Colon (tissue), 2 donors: ENCODE measurements around the gene HES4.
"Not testable (repeated sequence)": the region's sequence is repeated elsewhere in the genome, so short reads cannot be mapped to it uniquely, and the experiment has no call there.

ENCODE experiments used
- FAIRE-seq: peaks from 2 replicates; lab custom pipeline; 2012; peaks lifted over from hg19 to GRCh38; lab: Jason Lieb, UNC
- donor health status: control.
- donor health status: control.

The HES4 gene

DNA sequence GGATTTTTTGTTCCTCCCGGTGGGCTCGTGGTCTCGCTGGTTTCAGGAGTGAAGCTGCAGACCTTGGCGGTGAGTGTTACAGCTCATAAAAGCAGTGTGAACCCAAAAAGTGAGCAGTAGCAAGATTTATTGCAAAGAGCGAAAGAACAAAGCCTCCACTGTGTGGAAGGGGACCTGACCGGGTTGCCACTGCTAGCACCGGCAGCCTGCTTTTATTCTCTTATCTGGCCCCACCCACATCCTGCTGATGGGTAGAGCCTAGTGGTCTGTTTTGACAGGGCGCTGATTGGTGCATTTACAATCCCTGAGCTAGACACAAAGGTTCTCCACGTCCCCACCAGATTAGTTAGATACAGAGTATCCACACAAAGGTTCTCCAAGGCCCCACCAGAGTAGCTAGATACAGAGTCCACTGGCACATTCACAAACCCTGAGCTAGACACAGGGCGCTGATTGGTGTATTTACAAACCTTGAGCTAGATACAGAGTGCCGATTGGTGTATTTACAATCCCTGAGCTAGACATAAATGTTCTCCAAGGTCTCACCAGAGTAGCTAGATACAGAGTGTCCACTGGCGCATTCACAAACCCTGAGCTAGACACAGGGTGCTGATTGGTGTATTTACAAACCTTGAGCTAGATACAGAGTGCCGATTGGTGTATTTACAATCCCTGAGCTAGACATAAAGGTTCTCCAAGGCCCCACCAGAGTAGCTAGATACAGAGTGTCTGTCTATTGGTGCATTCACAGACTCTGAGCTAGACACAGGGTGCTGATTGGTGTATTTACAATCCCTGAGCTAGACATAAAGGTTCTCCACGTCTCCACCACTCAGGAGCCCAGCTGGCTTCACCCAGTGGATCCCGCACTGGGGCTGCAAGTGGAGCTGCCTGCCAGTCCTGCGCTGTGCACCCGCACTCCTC lies 17.8 kb upstream of the HES4 start:
- not testable (repeated sequence) for FAIRE-seq

DNA sequence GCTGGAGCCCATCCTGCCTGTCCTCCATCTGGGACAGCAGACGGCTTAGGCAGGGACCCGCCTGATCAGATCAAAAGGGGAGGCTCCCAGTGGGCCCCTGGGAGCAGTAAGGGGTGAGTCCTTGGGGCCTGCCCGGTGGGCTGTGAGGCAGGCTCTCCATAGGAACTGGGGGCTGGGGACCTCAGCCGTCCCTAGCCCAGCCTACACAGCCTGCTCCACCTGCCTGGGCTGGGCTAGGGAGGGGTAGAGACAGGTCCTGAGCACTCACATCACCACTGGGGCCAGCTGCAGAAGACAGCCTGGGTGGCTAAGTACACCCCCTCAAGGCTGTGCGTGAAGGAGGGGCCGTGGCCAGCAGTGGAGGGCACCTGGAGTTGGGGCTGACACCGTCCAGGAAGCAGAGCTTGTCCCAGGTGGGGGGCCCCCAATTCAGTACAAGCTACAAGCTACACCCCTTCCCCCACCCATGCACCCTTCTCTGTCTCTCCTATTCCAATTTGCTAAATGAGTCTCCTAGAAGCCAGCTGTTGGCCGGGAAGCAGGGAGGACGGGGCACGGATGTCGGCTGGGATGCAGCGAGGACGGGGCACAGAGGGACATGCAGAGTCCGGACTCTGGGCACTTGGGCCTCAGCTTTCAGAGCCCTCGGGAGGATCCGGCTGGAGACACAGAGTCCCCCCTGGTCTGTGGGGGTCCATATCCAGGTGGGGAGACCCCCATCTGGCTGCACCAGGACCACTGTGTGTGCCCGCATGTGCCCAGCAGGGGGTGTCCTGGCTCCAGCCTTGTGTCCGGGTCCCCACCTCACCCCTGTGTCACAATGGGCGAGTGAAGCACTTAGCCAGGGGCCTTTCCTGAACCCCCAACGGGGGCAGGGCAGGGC lies 15.1 kb upstream of the HES4 start:
- no peak for FAIRE-seq

DNA sequence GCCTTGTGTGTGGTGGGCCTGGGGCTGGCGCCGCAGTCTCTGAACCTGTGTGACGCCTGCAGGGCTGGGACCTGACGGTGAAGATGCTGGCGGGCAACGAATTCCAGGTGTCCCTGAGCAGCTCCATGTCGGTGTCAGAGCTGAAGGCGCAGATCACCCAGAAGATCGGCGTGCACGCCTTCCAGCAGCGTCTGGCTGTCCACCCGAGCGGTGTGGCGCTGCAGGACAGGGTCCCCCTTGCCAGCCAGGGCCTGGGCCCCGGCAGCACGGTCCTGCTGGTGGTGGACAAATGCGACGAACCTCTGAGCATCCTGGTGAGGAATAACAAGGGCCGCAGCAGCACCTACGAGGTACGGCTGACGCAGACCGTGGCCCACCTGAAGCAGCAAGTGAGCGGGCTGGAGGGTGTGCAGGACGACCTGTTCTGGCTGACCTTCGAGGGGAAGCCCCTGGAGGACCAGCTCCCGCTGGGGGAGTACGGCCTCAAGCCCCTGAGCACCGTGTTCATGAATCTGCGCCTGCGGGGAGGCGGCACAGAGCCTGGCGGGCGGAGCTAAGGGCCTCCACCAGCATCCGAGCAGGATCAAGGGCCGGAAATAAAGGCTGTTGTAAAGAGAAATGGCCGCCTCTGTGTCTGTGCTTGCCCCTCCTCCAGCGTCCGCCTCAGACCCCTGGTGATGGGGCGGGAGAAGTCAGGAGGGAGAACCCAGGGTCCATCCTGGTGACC lies 14.2 kb upstream of the HES4 start:
- FAIRE-seq, result no peak

DNA sequence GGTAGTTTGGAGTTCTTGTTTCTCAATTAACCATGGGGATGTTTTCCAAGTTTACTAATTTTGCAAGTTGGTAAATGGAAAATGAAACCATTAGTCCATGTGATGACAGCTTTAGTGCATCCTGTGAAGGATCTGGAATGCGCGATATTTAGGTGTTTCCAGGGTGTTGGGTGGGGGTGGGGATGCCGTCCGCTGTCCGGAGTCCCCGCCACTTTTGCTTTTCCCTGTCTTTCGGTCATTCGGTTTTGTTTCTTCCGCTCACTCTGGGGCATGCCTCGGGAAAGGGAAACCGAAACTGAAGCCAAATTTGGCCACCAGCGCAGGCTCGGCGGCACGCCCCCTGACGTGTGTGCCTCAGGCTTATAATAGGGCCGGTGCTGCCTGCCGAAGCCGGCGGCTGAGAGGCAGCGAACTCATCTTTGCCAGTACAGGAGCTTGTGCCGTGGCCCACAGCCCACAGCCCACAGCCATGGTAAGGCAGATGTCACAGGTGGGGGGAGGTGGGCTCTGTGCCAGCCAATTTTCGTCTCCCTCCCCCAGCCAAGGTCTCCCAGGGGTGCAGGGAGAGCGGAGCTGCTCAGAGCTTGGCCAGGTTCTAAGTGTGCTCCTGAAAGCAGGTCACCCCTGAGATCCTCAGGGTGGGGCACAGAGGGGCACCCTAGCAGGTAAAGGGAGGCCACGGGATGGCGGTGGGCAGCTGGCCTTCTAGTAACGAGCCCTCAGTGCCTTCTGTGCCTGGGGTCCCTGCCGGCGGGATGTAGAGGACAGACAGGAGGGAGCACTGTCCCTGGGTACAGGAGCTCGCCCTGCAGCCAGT lies 13.4 kb upstream of the HES4 start, which contains the start of gene ISG15:
ISG15 (plus strand) TSS at position 393 of the 817 bp plus-strand sequence; CDS start at position 470, 77 bp downstream.
- no peak for FAIRE-seq

DNA sequence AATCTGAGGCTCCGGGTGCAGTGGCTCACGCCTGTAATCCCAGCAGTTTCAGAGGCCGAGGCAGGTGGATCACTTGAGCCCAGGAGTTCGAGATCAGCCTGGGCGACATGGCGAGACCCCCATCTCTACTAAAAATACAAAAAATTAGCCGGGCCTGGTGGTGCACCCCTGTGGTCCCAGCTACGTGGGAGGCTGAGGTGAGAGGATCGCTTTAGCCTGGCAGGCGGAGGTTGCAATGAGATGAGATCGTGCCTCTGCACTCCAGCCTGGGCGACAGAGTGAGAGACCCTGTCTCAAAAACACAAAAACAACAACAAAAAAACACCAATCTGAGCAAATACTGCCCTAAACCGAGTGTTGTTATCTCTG lies 12.8 kb upstream of the HES4 start:
- not testable (repeated sequence) for FAIRE-seq

DNA sequence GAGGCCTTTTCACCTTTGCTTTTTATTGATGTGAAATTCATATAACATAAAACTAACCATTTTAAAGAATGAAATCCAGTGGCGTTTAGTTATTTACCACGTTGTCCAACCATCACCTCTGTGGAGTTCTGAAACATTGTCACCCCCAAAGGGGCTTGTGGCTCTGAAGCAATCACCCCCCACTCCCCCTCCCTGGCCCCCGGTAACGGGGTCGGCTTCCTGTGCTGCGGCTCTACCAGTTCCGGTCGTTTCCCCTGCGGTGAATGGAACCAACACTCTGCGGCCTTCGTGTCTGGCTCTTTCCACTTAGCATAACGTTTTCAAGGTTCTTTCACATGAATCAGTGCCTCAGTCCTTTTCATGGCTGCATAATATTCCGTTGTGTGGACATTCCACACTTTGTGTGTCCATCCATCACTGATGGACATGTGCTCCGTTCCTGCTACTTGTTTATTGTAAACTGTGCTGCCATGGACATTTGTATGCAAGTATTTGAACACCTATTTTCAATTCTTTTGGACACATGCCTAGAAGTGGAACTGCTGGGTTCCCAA lies 11.6 kb upstream of the HES4 start:
- FAIRE-seq, result no peak

DNA sequence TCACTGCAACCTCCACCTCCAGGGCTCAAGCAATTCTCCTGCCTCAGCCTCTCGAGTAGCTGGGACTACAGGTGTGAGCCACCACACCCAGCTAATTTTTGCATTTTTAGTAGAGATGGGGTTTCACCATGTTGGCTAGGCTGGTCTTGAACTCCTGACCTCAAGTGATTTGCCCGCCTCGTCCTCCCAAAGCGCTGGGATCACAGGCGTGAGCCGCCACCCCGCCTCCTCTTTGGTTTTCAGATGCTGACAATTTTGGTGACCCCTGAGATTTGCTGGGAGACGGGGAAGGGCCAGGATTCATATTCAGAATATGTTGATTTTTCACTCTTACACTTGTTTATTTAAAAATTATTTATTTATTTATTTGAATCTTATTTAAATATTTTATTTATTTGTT lies 10.2 kb upstream of the HES4 start:
- not testable (repeated sequence) for FAIRE-seq

DNA sequence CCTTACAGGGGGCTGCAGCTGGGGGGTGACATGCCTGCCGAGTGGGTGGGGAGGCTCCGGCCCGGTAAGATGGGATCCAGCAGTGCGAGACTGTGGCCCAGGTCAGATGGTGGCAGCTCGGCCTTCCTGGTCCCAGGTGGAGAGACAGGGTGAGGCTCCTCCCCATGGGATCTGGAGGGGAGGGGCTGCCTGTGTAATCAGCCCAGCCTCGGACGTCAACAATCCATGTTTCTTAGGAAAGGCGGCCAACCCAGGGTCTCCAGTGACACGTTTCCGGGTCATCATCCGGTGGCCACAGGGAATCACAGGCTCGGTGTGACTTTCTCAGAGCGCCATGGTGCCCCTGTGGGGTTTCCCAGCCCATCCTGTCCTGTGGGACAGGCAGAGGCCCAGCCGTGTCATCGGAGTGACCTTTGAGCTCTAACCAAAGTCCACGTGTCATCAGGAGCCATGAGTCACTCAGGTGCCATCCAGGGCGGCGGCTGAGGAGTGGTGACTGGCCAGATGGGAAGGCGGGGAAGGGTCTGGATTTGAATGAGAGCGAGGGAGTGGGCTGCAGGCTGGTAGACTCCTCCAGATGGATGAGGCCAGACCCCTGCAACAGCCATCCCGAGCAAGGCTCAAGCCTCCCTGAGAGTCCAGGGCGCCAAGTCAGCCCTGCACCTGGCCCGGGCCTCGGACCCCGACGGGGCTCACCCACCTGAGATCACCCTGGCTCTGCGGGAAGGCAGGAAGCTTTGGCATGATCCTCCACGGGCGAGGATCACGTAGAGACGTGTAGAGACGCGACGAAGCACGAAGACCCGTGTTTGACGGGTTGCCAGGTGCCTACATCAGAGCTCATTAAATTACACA lies 6.6 kb upstream of the HES4 start:
- no peak for FAIRE-seq

DNA sequence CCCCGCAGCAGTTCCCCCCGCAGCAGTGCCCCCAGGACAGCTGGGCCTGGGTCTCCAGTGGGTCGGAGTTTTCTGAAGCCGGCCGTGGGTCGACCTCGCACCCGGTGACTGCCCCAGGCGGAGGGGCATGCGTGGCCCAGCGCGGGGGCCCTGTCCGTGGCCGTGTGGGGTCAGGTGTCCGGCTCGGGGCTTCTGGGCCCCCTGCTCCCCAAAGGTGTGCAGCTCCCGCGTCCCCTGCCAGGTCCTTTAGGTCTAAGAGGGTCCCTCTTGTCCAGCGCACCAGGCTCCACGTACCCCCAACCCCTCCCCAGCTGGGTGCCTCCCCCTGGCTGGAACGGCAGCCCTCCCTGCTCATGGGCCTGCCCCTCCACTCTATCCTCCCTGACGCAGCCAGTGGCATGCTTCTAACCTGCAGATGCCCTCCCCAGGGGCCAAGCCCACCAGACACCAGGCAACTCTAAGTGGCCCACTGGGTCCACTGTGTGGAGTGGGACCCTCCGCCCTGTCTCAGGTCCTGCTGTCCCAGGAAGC lies 5.9 kb upstream of the HES4 start:
- no peak for FAIRE-seq

DNA sequence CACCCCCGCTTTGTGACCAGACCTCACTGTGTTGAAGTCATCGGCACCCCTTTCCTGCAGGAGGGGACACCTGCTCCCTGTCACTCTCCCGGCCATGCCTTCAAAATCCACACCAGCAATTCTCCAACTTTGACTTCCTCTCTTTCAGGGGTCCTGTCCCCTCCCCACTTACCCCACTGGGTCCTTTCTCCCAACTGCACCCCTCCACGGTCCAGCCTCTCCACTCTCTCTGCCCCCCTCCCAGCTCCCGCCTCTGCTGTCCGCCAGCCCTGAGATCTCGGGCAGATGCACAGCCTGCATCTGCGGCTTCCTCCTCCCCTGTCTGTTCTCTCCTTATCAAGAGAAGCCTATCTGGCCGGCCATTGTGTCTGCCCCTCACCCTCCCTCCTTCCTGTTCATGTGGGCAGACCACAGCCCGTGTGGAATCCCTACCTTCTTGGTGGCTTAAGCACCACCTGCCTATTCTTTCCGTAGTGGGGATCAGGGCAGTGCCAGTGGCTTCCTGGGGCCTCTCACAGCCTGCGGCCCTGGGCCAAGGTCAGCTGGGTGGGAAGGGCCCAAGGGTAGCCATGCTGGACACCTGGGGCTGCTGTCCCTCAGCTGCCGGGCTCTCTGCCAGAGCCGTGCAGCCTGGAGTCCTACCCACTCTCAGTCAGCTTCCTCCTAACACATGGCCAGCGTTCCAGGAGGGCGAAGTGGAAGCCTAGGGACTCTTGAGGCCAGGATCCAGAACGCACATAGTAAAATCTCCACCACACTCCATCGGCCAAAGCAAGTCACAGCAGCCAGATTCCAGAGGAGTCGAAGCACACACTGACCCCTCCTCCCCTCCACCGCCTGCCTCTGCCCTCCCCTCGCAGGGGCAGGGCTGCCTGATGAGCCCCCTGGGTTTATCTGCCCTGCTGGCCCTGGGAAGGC lies 5.1 kb upstream of the HES4 start:
- FAIRE-seq, result no peak

DNA sequence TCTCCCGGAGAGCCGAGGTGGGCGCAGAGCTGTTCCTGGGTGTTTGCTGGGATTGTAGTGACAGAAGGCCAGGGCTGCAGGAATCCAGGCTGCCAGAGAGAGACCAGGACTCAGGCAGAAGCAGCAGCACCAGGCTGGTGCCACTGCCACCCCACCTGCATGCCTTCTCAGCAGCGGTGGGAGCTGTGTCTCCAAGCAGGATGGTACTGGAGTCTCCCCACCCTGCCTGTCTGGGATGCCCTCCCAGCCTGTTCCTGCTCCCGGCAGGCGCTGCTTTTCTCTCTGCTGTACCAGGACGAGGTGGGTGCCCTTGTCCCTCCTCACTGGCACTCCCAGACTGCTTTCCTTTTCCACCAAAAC lies 4.5 kb upstream of the HES4 start:
- no peak for FAIRE-seq

DNA sequence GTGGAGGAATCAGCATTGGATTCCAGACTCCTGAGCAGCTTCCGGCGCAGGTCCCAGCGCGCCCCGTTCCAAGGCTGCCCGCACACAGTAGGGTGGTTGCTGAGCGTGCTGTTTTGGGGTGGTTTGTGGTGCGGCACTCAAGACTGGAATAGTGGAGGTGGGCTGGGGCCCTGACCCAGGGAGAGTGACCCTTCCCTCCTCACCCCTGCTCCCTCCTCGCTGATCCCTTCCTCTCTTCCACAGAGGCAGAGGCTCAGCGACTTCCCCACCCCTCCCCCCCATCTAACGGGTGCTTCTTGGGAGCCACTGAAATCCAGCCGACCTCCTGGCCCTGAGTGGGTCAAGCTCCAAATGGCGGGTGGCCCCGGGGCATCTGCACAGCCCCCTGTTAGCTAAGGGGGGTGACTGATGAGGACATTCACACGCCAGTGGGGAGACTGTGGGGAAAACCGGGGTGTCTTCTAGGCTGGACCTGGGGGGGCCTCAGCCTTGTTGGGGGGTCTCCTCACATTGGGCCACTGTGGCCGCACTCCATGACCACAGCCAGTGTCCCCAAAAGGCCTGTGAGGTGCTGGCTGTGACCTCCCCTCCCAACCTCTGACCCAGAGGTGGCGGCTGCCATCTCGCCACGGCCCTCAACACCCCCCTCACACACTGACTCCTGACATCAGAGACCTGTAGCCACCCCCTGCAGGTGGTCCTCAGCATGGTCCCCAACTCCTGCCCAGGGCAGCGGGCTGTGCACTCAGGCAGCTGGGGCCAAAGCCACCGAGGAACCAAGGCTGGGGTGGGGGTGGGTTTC lies 3.9 kb upstream of the HES4 start:
- FAIRE-seq, result no peak

DNA sequence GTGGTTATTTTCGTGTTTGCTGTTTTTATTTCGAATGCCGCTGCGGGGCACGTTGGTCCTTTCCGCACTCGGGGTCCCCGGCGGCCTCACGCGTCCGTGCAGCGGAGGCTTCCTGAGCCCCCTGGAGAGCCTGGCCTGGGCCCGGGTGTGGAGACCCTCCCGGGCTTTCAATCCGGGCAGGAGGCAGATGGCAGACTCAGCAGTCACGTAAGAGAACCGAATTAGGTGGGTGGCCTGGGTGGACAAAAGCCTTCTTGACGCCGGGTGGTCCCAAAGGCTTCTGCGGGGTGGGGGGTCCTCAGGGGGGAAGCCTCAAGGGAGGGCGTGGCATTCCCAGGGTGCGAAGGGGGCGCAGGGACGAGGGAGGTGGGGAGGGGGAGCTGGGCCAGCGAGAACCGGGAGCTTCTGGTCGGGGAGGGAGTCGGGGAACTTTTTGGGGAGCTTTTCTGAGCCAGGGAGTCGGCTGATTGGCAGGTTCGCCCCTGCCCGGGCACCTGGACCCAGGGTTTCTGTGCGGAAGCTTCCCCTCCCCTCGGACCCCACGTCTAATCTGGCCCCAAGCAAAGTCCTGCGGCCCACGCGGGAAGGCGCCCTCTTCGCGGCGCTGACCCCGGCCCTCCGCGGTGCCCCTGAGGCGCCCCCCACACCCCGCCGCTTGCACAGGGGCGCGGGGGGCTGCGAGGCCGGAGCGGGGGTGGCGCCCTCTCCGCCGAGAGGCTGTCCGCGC lies 1.3 kb upstream of the HES4 start:
- no peak for FAIRE-seq

DNA sequence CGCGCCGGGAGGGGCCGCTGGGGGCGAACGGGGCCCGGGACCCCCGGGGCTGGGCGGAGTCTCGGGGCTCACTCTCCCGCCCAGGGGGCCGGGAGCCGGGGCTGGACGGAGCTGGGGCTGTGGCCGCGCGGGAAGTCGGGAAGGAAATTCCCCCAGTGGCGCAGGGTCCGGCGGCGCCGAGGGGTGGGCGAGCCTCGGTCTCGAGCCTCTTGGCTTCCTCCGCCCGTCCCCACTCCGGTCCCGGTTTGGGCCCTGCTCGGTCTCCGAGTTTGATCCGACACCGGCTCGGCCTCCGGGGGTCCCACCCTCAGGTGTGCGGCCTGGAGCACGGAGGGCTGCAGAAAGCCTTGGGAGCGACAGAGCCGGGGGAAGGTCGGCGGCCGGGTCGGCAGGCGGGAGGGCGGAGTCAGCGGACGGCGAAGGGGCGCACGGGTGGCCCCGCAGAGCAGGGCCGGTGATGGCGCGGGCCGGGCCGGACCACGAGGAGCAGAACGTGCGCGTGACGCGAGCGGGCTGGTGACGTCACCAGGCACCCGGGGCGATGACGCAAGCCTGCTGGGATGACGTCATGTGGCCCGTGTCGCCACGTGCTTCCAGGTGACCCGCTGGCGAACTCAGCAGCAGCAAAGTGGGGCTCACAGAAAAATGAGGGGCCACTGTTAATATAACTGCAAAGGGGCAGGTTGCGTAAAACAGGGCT lies 610 bp upstream of the HES4 start:
- FAIRE-seq, result no peak

DNA sequence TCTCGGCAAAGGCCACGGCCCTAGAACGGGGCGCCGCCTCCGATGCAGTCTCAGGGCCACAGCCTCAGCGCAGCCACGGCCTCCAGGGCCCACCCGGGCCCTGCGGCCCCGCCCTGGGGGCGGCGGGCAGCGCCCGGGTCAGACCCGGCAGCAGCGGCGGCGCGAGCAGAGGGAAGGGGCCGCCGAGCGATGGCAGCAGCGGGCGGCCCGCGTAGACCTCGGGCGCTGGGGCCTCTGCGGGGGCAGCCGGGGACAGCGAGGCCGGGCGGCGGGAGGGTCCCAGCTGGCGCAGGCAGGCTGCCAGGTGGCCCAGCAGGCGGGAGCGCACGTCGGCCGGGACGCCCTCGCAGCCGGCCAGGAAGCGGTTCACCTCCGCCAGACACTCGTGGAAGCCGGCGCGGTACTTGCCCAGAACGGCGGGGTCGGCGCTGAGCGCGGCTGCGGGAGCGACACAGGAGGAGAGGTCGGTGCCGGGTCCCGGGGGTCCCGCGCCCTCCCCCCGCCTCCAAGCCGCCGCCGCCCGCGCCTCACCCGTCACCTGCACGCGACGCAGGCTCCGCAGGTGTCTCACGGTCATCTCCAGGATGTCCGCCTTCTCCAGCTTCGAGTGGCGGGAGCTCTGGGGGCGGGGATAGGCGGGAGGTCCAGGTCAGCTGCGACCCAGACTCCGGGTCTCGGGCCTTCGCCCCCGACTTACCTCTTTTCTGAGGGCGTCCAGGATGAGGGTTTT lies 737 bp downstream of the HES4 start:
- FAIRE-seq, result no peak

DNA sequence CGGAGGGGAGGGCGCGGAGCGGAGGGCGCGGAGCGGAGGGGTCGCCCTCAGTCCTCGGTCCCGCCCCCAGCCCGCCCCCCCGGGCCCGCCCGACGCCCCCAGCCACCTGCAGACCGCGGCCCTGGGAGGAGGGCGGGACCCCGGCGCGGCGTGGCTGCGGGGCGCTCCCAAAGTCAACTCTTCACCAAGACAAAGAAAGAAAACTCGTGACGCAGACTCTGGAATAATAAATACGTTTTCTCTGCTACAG lies 1.2 kb downstream of the HES4 start:
- FAIRE-seq, result no peak
